COLO668 (cell line): ENCODE measurements around the gene ID3.

Experiments used
- DNase-seq: peaks from one replicate; lab custom pipeline; 2025; ENCODE audit not compliant: unreplicated experiment; lab: John Stamatoyannopoulos, UW

Gene ID3

GRCh38 chr1:23528250-23528978 is 30.9 kb downstream of the ID3 start:
- DNase-seq: peak; percentile 97

DNA sequence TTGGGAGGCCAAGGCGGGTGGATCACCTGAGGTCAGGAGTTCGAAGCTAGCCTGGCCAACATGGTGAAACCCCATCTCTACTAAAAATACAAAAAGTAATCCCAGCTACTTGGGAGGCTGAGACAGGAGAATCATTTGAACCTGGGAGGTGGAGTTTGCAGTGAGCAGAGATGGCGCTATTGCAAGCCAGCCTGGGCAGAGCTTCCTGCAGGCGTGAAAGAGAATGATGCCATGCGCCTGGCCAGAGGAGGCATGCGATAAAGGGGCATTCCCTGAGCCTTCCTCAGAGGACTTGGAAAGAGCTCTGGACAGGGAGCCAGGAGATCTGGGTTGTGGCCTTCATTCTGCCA is 31.4 kb downstream of the ID3 start:
- no peak for DNase-seq

GRCh38 chr1:23527366-23527765 is 31.9 kb downstream of the ID3 start:
- DNase-seq: no peak

GRCh38 chr1:23526329-23527041 is 32.8 kb downstream of the ID3 start:
- DNase-seq: no peak

- DNase-seq: peak; percentile 85
Observed at GRCh38 chr1:23525558-23526250, 33.6 kb downstream of the ID3 start.

DNA sequence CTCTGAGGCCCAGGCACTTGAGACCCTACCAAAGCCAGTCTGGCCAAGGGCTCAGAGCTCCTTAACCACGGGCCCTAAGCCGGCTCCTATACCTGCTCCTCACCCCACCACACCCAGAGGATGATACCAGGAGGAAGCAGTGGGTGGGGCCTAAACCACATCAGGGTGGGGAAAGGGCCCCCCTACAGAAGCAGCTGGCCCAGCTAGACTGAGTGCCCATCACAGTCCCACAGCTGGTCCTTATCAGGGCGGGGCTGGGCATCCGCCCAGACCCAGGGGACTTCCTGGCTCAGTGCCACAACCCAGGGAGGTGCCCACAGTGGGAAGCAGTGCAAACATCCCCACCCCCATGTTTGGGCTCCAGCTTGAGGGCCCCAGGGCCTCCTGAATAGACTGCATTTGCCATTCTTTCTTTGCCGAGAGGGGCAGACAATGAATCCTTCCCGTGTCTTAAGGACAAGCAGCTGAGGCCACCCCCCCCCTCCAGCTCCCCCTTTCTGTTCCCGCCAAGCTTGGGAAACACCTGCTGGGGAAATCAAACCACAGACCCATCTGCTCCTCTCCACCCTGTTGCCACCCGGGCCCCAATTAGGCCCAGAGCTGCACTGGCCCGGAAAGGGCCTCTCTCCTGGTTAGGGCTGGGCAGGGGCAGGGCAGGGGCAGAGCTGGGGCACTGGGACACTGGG is 34.4 kb downstream of the ID3 start:
- DNase-seq: peak; percentile 99

- DNase-seq: no peak
Observed at GRCh38 chr1:23524163-23524562, 35.1 kb downstream of the ID3 start.

- DNase-seq: no peak
Observed at GRCh38 chr1:23522244-23522982, 36.9 kb downstream of the ID3 start.

- DNase-seq: peak; percentile 32
Observed at GRCh38 chr1:23521588-23521987, 37.7 kb downstream of the ID3 start.

DNA sequence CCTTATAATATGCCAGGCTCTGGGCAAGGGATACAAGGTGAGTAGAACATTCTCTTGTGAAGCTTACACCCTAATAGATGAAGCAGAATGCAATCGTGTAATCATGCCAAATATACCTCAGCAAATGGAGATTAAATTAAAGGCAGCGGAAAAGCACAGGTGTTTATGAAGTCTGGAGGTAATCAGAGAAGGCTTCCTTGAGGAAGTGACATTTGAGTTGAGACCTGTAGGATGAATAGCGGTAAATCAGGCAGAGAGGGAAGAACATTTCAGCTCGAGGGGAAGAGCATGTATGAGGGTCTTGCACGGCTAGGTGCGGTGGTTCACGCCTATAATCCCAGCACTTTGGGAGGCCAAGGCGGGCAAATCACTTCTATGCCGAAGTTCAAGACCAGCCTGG is 41.7 kb downstream of the ID3 start:
- DNase-seq: no peak

DNA sequence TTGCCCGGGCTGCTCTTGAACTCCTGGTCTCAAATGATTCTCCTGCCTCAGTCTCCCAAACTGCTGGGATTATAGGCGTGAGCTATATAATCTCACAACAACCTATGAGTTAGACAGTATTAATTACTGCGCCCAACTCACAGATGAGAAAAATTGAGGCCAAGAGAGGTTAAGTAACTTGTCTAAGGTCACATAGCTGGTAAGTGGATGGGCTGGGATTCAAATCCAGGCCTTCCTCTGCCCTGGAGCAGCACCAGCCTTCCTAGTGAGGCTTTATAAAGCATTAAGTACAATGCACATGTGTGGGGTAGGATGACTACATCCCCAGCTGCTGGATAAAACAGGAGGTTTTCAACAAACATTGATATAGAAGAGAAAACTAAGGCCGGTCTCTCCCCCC is 43.4 kb downstream of the ID3 start:
- DNase-seq: no peak

DNA sequence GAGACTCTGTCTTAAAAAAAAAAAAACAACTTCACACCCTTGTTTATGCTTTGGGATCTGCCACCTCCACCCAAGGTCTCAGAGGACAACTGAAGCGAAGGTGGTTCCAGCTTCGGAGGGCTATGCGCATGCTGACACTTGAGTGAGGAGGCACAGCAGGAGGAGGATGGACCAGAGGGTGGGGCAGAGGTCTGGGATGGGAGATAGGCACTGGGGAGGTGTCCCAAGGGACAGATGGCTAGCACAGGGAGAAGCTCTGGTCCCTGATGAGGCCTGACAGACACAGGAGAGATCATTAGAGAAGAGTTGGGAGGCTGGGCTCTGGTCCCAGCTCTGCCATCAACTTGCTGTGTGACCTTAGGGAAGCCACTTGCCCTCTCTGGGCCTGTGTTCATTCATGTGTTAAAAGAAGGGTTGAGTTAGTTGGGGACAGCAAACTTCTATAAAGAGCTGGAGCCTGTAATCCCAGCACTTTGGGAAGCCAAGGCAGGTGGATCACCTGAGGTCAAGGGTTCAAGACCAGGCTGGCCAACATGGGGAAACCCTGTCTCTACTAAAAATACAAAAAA is 45.1 kb downstream of the ID3 start:
- DNase-seq: no peak

GRCh38 chr1:23509896-23510295 is 49.4 kb downstream of the ID3 start:
- DNase-seq: no peak
